K562 (cell line): Measurements from ENCODE around the gene BTBD2. TPM values are rescaled to one million over a fixed set of nuclear protein-coding genes. Genes with fewer than 3 reads are reported as not detected.

ENCODE experiments used
- ATAC-seq: fragments of 200-7000 bp; cut with Tn5 transposase; 3 replicates; pipeline ENCODE4 v1.9.1; 2020; ENCODE audit warnings: moderate library complexity
- BruUV-seq: library from RNA; stranded (reverse); fragments of 400-500 nt; replicated peaks from 2 replicates; lab custom pipeline; 2021; lab: Mats Ljungman, UMichigan
- CTCF ChIA-PET: fragments of 300-600 bp; formaldehyde crosslinking; extraction: SDS; loops from one replicate; lab custom pipeline; 2021; ENCODE audit warnings: low intra/inter-chr PET ratio; lab: Yijun Ruan, JAX
- POLR2A ChIA-PET: fragments of 300-600, 350-650 bp; sonication (Branson Sonifier 250); formaldehyde crosslinking; extraction: SDS; loops from one replicate; lab custom pipeline; 2021; ENCODE audit warnings: antibody characterized with exemption, inconsistent platforms; lab: Yijun Ruan, JAX
- DNase-seq, 4 experiments: peaks; one replicate each; pipeline versions ENCODE4 v3.0.0 to v3.0.0-alpha.2; 2011 to 2018; ENCODE audit warnings: low spot score in 3 of 4, mixed read lengths in 3 of 4; ENCODE audit errors: extremely low read depth in 1 of 4
- FAIRE-seq: peaks from 2 replicates; lab custom pipeline; 2011; peaks lifted over from hg19 to GRCh38; lab: Jason Lieb, UNC
- H2AFZ ChIP-seq: 2 replicates; pipeline ENCODE4 v1.6.0; 2011; ENCODE audit warnings: low read depth, low read length, control low read depth, inconsistent platforms
- H3K27ac ChIP-seq: fragments of 200-600 bp; 3 replicates; pipeline ENCODE4 v1.8.0; 2011; ENCODE audit warnings: low read depth, mild to moderate bottlenecking, control low read depth, inconsistent platforms, low read length, moderate library complexity, mixed read lengths; ENCODE audit errors: extremely low read depth
- H3K27me3 ChIP-seq, 2 experiments: fragments of 300-600 bp in 1 of 2; 2 replicates in 1 of 2; 3 replicates in 1 of 2; pipeline versions ENCODE4 v1.6.0 to v1.8.0; 2011; ENCODE audit warnings: inconsistent platforms in 2 of 2, low read length in 2 of 2, mild to moderate bottlenecking in 1 of 2, mixed read lengths in 1 of 2, moderate library complexity in 1 of 2; ENCODE audit not compliant: control insufficient read depth in 2 of 2, insufficient read depth in 2 of 2
- H3K36me3 ChIP-seq: fragments of 300-600 bp; 3 replicates; pipeline ENCODE4 v1.8.0; 2011; ENCODE audit warnings: mild to moderate bottlenecking, low read length, inconsistent platforms; ENCODE audit not compliant: control insufficient read depth, insufficient read depth
- H3K4me1 ChIP-seq, 2 experiments: fragments of 200-600 bp in 1 of 2; replicated peaks in 1 of 2; 2 replicates in 1 of 2; 3 replicates in 1 of 2; pipeline versions ENCODE4 v1.5.1 to v1.8.0; 2011; ENCODE audit warnings: inconsistent platforms in 2 of 2, low read length in 2 of 2, mild to moderate bottlenecking in 1 of 2, mixed read lengths in 1 of 2, moderate library complexity in 1 of 2; ENCODE audit not compliant: control insufficient read depth in 2 of 2, insufficient read depth in 2 of 2
- H3K4me2 ChIP-seq: 2 replicates; pipeline ENCODE4 v1.6.1; 2011; ENCODE audit warnings: low read length, control low read depth, inconsistent platforms, mixed read lengths; ENCODE audit not compliant: insufficient read depth
- H3K4me3 ChIP-seq: fragments of 200-600 bp; sonication (generic), shearing (Covaris generic); 2 replicates; pipeline ENCODE4 v1.5.1; 2016; ENCODE audit warnings: control low read depth, inconsistent platforms
- H3K79me2 ChIP-seq: fragments of 200-600 bp; 3 replicates; pipeline ENCODE4 v1.8.0; 2011; ENCODE audit warnings: low read length, inconsistent platforms; ENCODE audit not compliant: control insufficient read depth, insufficient read depth
- H3K9ac ChIP-seq, 2 experiments: 2 replicates each; pipeline versions ENCODE4 v1.6.0 to v1.6.1; 2011; ENCODE audit warnings: low read depth in 2 of 2, low read length in 2 of 2, control low read depth in 1 of 2, inconsistent platforms in 1 of 2, mild to moderate bottlenecking in 1 of 2, mixed read lengths in 1 of 2; ENCODE audit not compliant: insufficient read depth in 1 of 2
- H3K9me1 ChIP-seq: one replicate; pipeline ENCODE4 v1.6.0; 2011; ENCODE audit warnings: inconsistent platforms, mild to moderate bottlenecking, low read length, moderate library complexity; ENCODE audit not compliant: control insufficient read depth, insufficient read depth
- H3K9me3 ChIP-seq: replicated peaks from 2 replicates; pipeline ENCODE4 v1.5.1; 2011; ENCODE audit warnings: low read depth, low read length, inconsistent platforms; ENCODE audit not compliant: control insufficient read depth, insufficient read depth
- H4K20me1 ChIP-seq: replicated peaks from 2 replicates; pipeline ENCODE4 v1.6.1; 2011; ENCODE audit warnings: low read length, inconsistent platforms, mixed read lengths; ENCODE audit not compliant: control insufficient read depth, insufficient read depth
- BACH1 ChIP-seq: fragments of 200-800 bp; sonication (Bioruptor generic); IDR thresholded peaks from 2 replicates; pipeline ENCODE4 v1.6.1; 2016; ENCODE audit warnings: missing genetic modification characterization, missing compliant biosample characterization
- HCFC1 ChIP-seq: IDR thresholded peaks from 2 replicates; pipeline ENCODE4 v1.6.1; 2012; ENCODE audit warnings: low read depth, low read length, improper control_type of control experiment
- HMGN3 ChIP-seq: IDR thresholded peaks from 2 replicates; pipeline ENCODE4 v1.6.1; 2011; ENCODE audit warnings: borderline replicate concordance, low read depth, mild to moderate bottlenecking, mixed read lengths, low read length; ENCODE audit not compliant: insufficient read length; ENCODE audit errors: extremely low read depth
- HNRNPK ChIP-seq: fragments of 200-400 bp; formaldehyde crosslinking; IDR thresholded peaks from one replicate; pipeline ENCODE4 v1.6.1; 2018; ENCODE audit warnings: mild to moderate bottlenecking, low read depth, low read length; ENCODE audit not compliant: poor library complexity, severe bottlenecking
- NUFIP1 ChIP-seq: fragments of 450-650 bp; IDR thresholded peaks from 2 replicates; pipeline ENCODE4 v1.6.1; 2018; ENCODE audit not compliant: partially characterized antibody
- PHF21A ChIP-seq: fragments of 450-650 bp; IDR thresholded peaks from 2 replicates; pipeline ENCODE4 v1.6.1; 2017; ENCODE audit warnings: low read depth, borderline replicate concordance
- POLR2AphosphoS2 ChIP-seq: IDR thresholded peaks from 2 replicates; pipeline ENCODE4 v1.6.1; 2012; ENCODE audit warnings: low read length, improper control_type of control experiment
- POLR2G ChIP-seq: fragments of 200-400 bp; formaldehyde crosslinking; IDR thresholded peaks from 2 replicates; pipeline ENCODE4 v1.6.1; 2017; ENCODE audit warnings: low read depth, mild to moderate bottlenecking, antibody characterized with exemption, low read length, moderate library complexity
- USF1 ChIP-seq: sonication (generic); formaldehyde crosslinking; IDR thresholded peaks from 2 replicates; pipeline ENCODE4 v1.9.0; 2022; ENCODE audit warnings: mild to moderate bottlenecking, missing genetic modification reagents
- WHSC1 ChIP-seq: IDR thresholded peaks from one replicate; pipeline ENCODE4 v1.6.1; 2012; ENCODE audit warnings: low read length, control low read depth, inconsistent platforms
- ZKSCAN3 ChIP-seq: fragments of 250-450 bp; sonication (Bioruptor Pico); IDR thresholded peaks from 2 replicates; pipeline ENCODE4 v1.4.0; 2020
- ZNF12 ChIP-seq: sonication (generic); formaldehyde crosslinking; IDR thresholded peaks from 2 replicates; pipeline ENCODE4 v1.4.0; 2020; ENCODE audit warnings: mild to moderate bottlenecking, missing genetic modification reagents
- ZNF121 ChIP-seq: sonication (generic); formaldehyde crosslinking; conservative IDR thresholded peaks from 2 replicates; pipeline ENCODE4 v1.8.0; 2022; ENCODE audit warnings: missing genetic modification reagents
- ZNF143 ChIP-seq: sonication (generic); formaldehyde crosslinking; IDR thresholded peaks from 2 replicates; pipeline ENCODE4 v1.9.0; 2022; ENCODE audit warnings: mild to moderate bottlenecking, missing genetic modification reagents
- ZNF23 ChIP-seq: fragments of 250-450 bp; sonication (Bioruptor Pico); IDR thresholded peaks from 2 replicates; pipeline ENCODE4 v1.4.0; 2020; ENCODE audit warnings: mild to moderate bottlenecking
- ZNF354B ChIP-seq: fragments of 250-450 bp; sonication (Bioruptor Pico); IDR thresholded peaks from 2 replicates; pipeline ENCODE4 v1.4.0; 2020
- WGBS: fragments of 100-300 bp; shearing (Covaris generic); methylation state at CpG from one replicate; pipeline ENCODE4 v1.1.6; 2016; ENCODE audit warnings: low coverage, mixed read lengths; ENCODE audit not compliant: insufficient coverage; ENCODE audit errors: missing lambda C conversion rate; 5-methylcytosine and 5-hydroxymethylcytosine counted together
- in situ Hi-C: fragments of 300-500 bp; cut with MboI; formaldehyde crosslinking; loops from 4 replicates; pipeline ENCODE4 v1.15.0; 2018; ENCODE audit warnings: inconsistent platforms, mixed read lengths
- intact Hi-C: fragments of 100-400 bp; cut with micrococcal nuclease; formaldehyde crosslinking; loops from 2 replicates; pipeline ENCODE4 v1.14.2; 2022
- polyA plus RNA-seq, 8 experiments: library from polyadenylated mRNA; depleted of rRNA in 4 of 8; stranded (reverse) in 5 of 8; unstranded in 3 of 8; fragments of >200 nt; fragmentation: Nextera tagmentation in 2 of 8; fragmentation: Illumina TruSeq in 1 of 8; extraction: Ambion mirVana in 2 of 8; extraction: Trizol in 1 of 8; gene quantifications; 2 replicates each; pipeline versions ENCODE4 v1.2.1 to v1.2.3, GENCODE V29; 2011 to 2014; ENCODE audit warnings: inconsistent platforms in 1 of 8, missing spikeins in 1 of 8
- total RNA-seq, 7 experiments: library from RNA; depleted of rRNA in 6 of 7; stranded (reverse); fragments of >200 nt in 6 of 7; fragmentation: Illumina TruSeq in 2 of 7; extraction: Trizol in 2 of 7; gene quantifications; 2 replicates each; pipeline versions ENCODE4 v1.2.1 to v1.2.3, GENCODE V29; 2011 to 2021; ENCODE audit warnings: low replicate concordance in 1 of 7
- TF ChIP-seq, protein P1 (sequence below): fragments of 250-450 bp; sonication (Bioruptor Pico); IDR thresholded peaks from 2 replicates; pipeline ENCODE4 v1.4.0; 2020; ENCODE audit warnings: borderline replicate concordance
- TF ChIP-seq, protein P2 (sequence below): sonication (generic); formaldehyde crosslinking; IDR thresholded peaks from 2 replicates; pipeline ENCODE4 v1.9.0; 2022; ENCODE audit warnings: mild to moderate bottlenecking, missing genetic modification reagents

Gene BTBD2
- total and polyA plus RNA-seq, 9 of the 15 experiments (the other 6 are each of a cell fraction or from before 2014, with no cell fraction given): 0.10 to 15.6 (median 6.9) TPM

GRCh38 chr19:1989513-1990229, 25.8 kb downstream of the BTBD2 start:
- ChIA-PET POLR2A (interaction anchor here (0.8 kb wide), 1 partner anchor 123 kb away, joined by 3 read pairs; no protein-coding TSS in a partner anchor), CTCF (no interaction called here)
- no peaks in the 10 kb centered on the region; the same call in 1 of the 2 replicates for H4K20me1 ChIP-seq
- FAIRE-seq: no peak
- no peaks in the 10 kb centered on the region for H3K27me3 ChIP-seq
- no peak overlapping the region for H3K4me3 ChIP-seq
- H3K79me2 ChIP-seq: no peaks in the 10 kb centered on the region
- intact Hi-C loops: no loop called here
- peaks cover 26% of the 10 kb centered on the region; the same call in 1 of the 3 replicates for H3K36me3 ChIP-seq
- no peaks in the 10 kb centered on the region for H3K9me3 ChIP-seq
- H3K4me1 ChIP-seq: peaks cover 0 to 59% of the 10 kb centered on the region in 2 experiments; a peak in 3 of 5 replicates
- in situ Hi-C loops: no loop called here
- no peak for ATAC-seq
- WGBS: 93% methylated on average over 29 of the region's 40 CpGs
- no peak overlapping the region for H3K27ac ChIP-seq
- BruUV-seq: no TSS peak
- no peak for DNase-seq
- no peak overlapping the region for H2AFZ ChIP-seq
- no peak overlapping the region for H3K4me2 ChIP-seq
- no peaks in the 10 kb centered on the region for H3K9me1 ChIP-seq
- no peak overlapping the region; a peak in 1 of 4 replicates for H3K9ac ChIP-seq
- TF ChIP-seq HNRNPK (no peak), USF1 (CRISPR knock-in tag) (no peak), NUFIP1 (no peak), PHF21A (no peak), ZNF23 (no peak), ZKSCAN3 (CRISPR knock-in tag) (no peak), ZNF354B (CRISPR knock-in tag) (no peak), POLR2AphosphoS2 (no peak), POLR2G (peak; percentile 72), WHSC1 (no peak), ZNF121 (CRISPR knock-in tag) (no peak), HCFC1 (no peak), BACH1 (tag) (no peak), ZNF143 (CRISPR knock-in tag) (no peak), ZNF12 (CRISPR knock-in tag) (no peak), HMGN3 (peak; percentile 34)
- TF ChIP-seq, protein P1, sequence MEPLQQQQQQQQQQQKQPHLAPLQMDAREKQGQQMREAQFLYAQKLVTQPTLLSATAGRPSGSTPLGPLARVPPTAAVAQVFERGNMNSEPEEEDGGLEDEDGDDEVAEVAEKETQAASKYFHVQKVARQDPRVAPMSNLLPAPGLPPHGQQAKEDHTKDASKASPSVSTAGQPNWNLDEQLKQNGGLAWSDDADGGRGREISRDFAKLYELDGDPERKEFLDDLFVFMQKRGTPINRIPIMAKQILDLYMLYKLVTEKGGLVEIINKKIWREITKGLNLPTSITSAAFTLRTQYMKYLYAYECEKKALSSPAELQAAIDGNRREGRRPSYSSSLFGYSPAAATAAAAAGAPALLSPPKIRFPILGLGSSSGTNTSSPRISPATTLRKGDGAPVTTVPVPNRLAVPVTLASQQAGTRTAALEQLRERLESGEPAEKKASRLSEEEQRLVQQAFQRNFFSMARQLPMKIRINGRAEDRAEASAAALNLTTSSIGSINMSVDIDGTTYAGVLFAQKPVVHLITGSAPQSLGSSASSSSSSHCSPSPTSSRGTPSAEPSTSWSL (CRISPR knock-in tag): no peak
- TF ChIP-seq, protein P2, sequence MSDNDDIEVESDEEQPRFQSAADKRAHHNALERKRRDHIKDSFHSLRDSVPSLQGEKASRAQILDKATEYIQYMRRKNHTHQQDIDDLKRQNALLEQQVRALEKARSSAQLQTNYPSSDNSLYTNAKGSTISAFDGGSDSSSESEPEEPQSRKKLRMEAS (CRISPR knock-in tag): 0 out of 2 replicates have a peak, but pooled peaks have one; percentile 20
